Natural killer cell (primary cell): ENCODE data around the gene DENND5A. TPM values are rescaled to one million over a fixed set of nuclear protein-coding genes. Genes with fewer than 3 reads are reported as not detected.
A peak's percentile ranks its signal among the peaks of the same experiment; 100 is the strongest.

ENCODE experiments used
- ATAC-seq, 3 donors: fragments of 150-1000 bp in 2 of 3; fragments of 200-7000 bp in 1 of 3; cut with Tn5 transposase; 1 replicate in 1 of 3; 2 replicates in 2 of 3; pipeline ENCODE4 v1.10.0; 2021; ENCODE audit warnings: mild to moderate bottlenecking in 2 of 3, moderate library complexity in 2 of 3
- DNase-seq, 2 donors: peaks; one replicate each; pipeline versions ENCODE4 v3.0.0 to v3.0.0-alpha.2; 2013 to 2021; ENCODE audit warnings: mixed read lengths in 1 of 2
- H3K27ac ChIP-seq: one replicate; pipeline ENCODE4 v1.5.1; 2013; ENCODE audit warnings: mild to moderate bottlenecking, low read length
- H3K27me3 ChIP-seq: one replicate; pipeline ENCODE4 v1.6.1; 2013; ENCODE audit warnings: low read length; ENCODE audit not compliant: control insufficient read depth, insufficient read depth
- H3K36me3 ChIP-seq: one replicate; pipeline ENCODE4 v1.6.1; 2013; ENCODE audit warnings: low read length; ENCODE audit not compliant: control insufficient read depth, insufficient read depth
- H3K4me1 ChIP-seq: one replicate; pipeline ENCODE4 v1.6.1; 2013; ENCODE audit warnings: low read length; ENCODE audit not compliant: control insufficient read depth, insufficient read depth
- H3K4me3 ChIP-seq: one replicate; pipeline ENCODE4 v1.5.1; 2013; ENCODE audit warnings: low read length
- H3K9me3 ChIP-seq: one replicate; pipeline ENCODE4 v1.6.1; 2013; ENCODE audit warnings: low read length; ENCODE audit not compliant: control insufficient read depth, insufficient read depth
- H3K27ac Mint-ChIP-seq, 2 donors: one replicate each; pipeline ENCODE4 v1.8.0; 2022; ENCODE audit warnings: mild to moderate bottlenecking in 2 of 2, mixed read lengths in 2 of 2, moderate library complexity in 1 of 2
- H3K27me3 Mint-ChIP-seq, 2 donors: one replicate each; pipeline ENCODE4 v1.8.0; 2022; ENCODE audit warnings: low read depth in 2 of 2, mixed read lengths in 2 of 2
- H3K36me3 Mint-ChIP-seq: one replicate; pipeline ENCODE4 v1.8.0; 2022; ENCODE audit warnings: mixed read lengths
- H3K4me1 Mint-ChIP-seq, 2 donors: one replicate each; pipeline ENCODE4 v1.8.0; 2022; ENCODE audit warnings: mixed read lengths in 2 of 2
- H3K4me3 Mint-ChIP-seq: one replicate; pipeline ENCODE4 v1.8.0; 2022; ENCODE audit warnings: mild to moderate bottlenecking, moderate library complexity, mixed read lengths
- H3K9me3 Mint-ChIP-seq, 2 donors: one replicate each; pipeline ENCODE4 v1.8.0; 2022; ENCODE audit warnings: mixed read lengths in 2 of 2
- CTCF ChIP-seq: fragments of 200-600 bp; IDR thresholded peaks from one replicate; pipeline ENCODE4 v1.8.0; 2022; ENCODE audit warnings: antibody characterized with exemption
- WGBS: methylation state at CpG from one replicate; pipeline ENCODE4 v1.1.7; 2013; ENCODE audit warnings: missing lambda C conversion rate; ENCODE audit not compliant: insufficient coverage; 5-methylcytosine and 5-hydroxymethylcytosine counted together
- intact Hi-C: fragments of 100-400 bp; cut with micrococcal nuclease; formaldehyde crosslinking; loops from one replicate; pipeline ENCODE4 v1.14.2; 2022
- total RNA-seq, 4 donors: library from RNA; stranded (reverse); fragments of 120-200 nt in 1 of 4; gene quantifications; one replicate each; pipeline versions ENCODE4 v1.2.3 to v1.2.4, GENCODE V29; 2013 to 2022

DENND5A gene
- total RNA-seq, 3 donors from 2014 or later (not counting 1 experiment from before 2014, with no cell fraction given) = 23.8 to 42.5 (median 38.7) TPM

GRCh38 chr11:9126636-9127035 is 138.5 kb downstream of the DENND5A start:
- Mint-ChIP-seq H3K27ac (no peak overlapping the region), H3K4me3 (no peak overlapping the region), H3K9me3 (no peaks in the 10 kb centered on the region), H3K4me1 (no peaks in the 10 kb centered on the region), H3K36me3 (no peaks in the 10 kb centered on the region), H3K27me3 (peaks cover under 1 to 8% of the 10 kb centered on the region in 2 donors)
- H3K27ac ChIP-seq = no peak overlapping the region
- H3K27me3 ChIP-seq = no peaks in the 10 kb centered on the region
- intact Hi-C loops = no loop called here
- DNase-seq (no peak), ATAC-seq (no peak)
- no peaks in the 10 kb centered on the region for H3K36me3 ChIP-seq
- H3K9me3 ChIP-seq = no peaks in the 10 kb centered on the region
- TF ChIP-seq CTCF = no peak
- H3K4me3 ChIP-seq = no peak overlapping the region
- H3K4me1 ChIP-seq = no peaks in the 10 kb centered on the region
- 67% methylated on average over 1 of the region's 2 CpGs for WGBS

- Histone ChIP-seq H3K36me3 (no peaks in the 10 kb centered on the region), H3K4me1 (no peaks in the 10 kb centered on the region), H3K27ac (no peak overlapping the region), H3K4me3 (no peak overlapping the region), H3K27me3 (no peaks in the 10 kb centered on the region), H3K9me3 (no peaks in the 10 kb centered on the region)
- H3K27me3 Mint-ChIP-seq = peaks cover 2 to 8% of the 10 kb centered on the region in 2 donors
- no peaks in the 10 kb centered on the region for H3K4me1 Mint-ChIP-seq
- 88% methylated on average over 1 of the region's 2 CpGs for whole genome bisulfite sequencing
- DNase-seq (no peak), ATAC-seq (peak in 1 of 3 donors; percentile 14)
- intact Hi-C loops = no loop called here
- no peaks in the 10 kb centered on the region for H3K9me3 Mint-ChIP-seq
- no peaks in the 10 kb centered on the region for H3K36me3 Mint-ChIP-seq
- H3K4me3 Mint-ChIP-seq = no peak overlapping the region
- no peak overlapping the region for H3K27ac Mint-ChIP-seq
- no peak for TF ChIP-seq CTCF
Observed at GRCh38 chr11:9125185-9125886, 139.8 kb downstream of the DENND5A start.

GRCh38 chr11:9123595-9124304 is 141.4 kb downstream of the DENND5A start:
- Histone ChIP-seq H3K4me3 (no peak overlapping the region), H3K4me1 (no peaks in the 10 kb centered on the region), H3K27me3 (no peaks in the 10 kb centered on the region), H3K36me3 (no peaks in the 10 kb centered on the region), H3K27ac (no peak overlapping the region), H3K9me3 (no peaks in the 10 kb centered on the region)
- no peak for TF ChIP-seq CTCF
- no peak for DNase-seq
- Mint-ChIP-seq H3K27ac (no peak overlapping the region), H3K36me3 (no peaks in the 10 kb centered on the region), H3K4me3 (no peak overlapping the region), H3K27me3 (peaks cover 6 to 8% of the 10 kb centered on the region in 2 donors), H3K4me1 (no peaks in the 10 kb centered on the region), H3K9me3 (no peaks in the 10 kb centered on the region)
- WGBS = 83% methylated on average over 1 of the region's 2 CpGs
- intact Hi-C loops = no loop called here
- no peak for ATAC-seq
